H9 (cell line): Measurements from ENCODE around the gene IBA57. TPM values are rescaled to one million over a fixed set of nuclear protein-coding genes. Genes with fewer than 3 reads are reported as not detected.
A peak's percentile ranks its signal among the peaks of the same experiment; 100 is the strongest.

Experiments used
- DNase-seq: peaks from one replicate; pipeline ENCODE4 v3.0.0-alpha.2; 2017
- H2AFZ ChIP-seq: one replicate; pipeline ENCODE4 v1.6.1; 2013; ENCODE audit warnings: mild to moderate bottlenecking, low read length, control low read depth, moderate library complexity
- H2AK5ac ChIP-seq: 2 replicates; pipeline ENCODE4 v1.6.1; 2013; ENCODE audit warnings: low read length, control low read depth, mixed read lengths; ENCODE audit not compliant: insufficient read length
- H2BK120ac ChIP-seq: one replicate; pipeline ENCODE4 v1.6.1; 2013; ENCODE audit warnings: low read depth, mild to moderate bottlenecking, low read length, control low read depth, inconsistent platforms; ENCODE audit not compliant: poor library complexity, severe bottlenecking
- H2BK12ac ChIP-seq: 2 replicates; pipeline ENCODE4 v1.6.1; 2013; ENCODE audit warnings: low read length, control low read depth, mixed read lengths, low read depth; ENCODE audit not compliant: insufficient read length
- H2BK15ac ChIP-seq: 2 replicates; pipeline ENCODE4 v1.6.1; 2013; ENCODE audit warnings: low read depth, low read length, control low read depth
- H2BK20ac ChIP-seq: one replicate; pipeline ENCODE4 v1.6.1; 2013; ENCODE audit warnings: low read depth, mild to moderate bottlenecking, low read length, control low read depth, inconsistent platforms; ENCODE audit not compliant: poor library complexity, severe bottlenecking
- H2BK5ac ChIP-seq: 2 replicates; pipeline ENCODE4 v1.6.1; 2013; ENCODE audit warnings: low read length, control low read depth, mixed read lengths; ENCODE audit not compliant: insufficient read length
- H3K14ac ChIP-seq: 2 replicates; pipeline ENCODE4 v1.6.1; 2013; ENCODE audit warnings: low read length, control low read depth; ENCODE audit not compliant: insufficient read depth
- H3K18ac ChIP-seq: 2 replicates; pipeline ENCODE4 v1.6.1; 2013; ENCODE audit warnings: low read depth, mild to moderate bottlenecking, mixed read lengths, low read length, control low read depth; ENCODE audit not compliant: insufficient read length
- H3K23ac ChIP-seq: 2 replicates; pipeline ENCODE4 v1.6.1; 2013; ENCODE audit warnings: low read length, control low read depth, mixed read lengths, low read depth; ENCODE audit not compliant: insufficient read length
- H3K23me2 ChIP-seq: 2 replicates; pipeline ENCODE4 v1.6.1; 2013; ENCODE audit warnings: low read depth, mild to moderate bottlenecking, mixed read lengths, low read length, control low read depth; ENCODE audit not compliant: insufficient read length, poor library complexity, severe bottlenecking
- H3K27ac ChIP-seq: 2 replicates; pipeline ENCODE4 v1.5.1; 2013; ENCODE audit warnings: low read length, control low read depth, mixed read lengths, low read depth; ENCODE audit not compliant: insufficient read length
- H3K27me3 ChIP-seq: 2 replicates; pipeline ENCODE4 v1.6.1; 2013; ENCODE audit warnings: low read length, control low read depth, inconsistent platforms; ENCODE audit not compliant: insufficient read depth
- H3K4ac ChIP-seq: 2 replicates; pipeline ENCODE4 v1.6.1; 2013; ENCODE audit warnings: low read depth, mild to moderate bottlenecking, control low read depth, inconsistent platforms, low read length, moderate library complexity
- H3K4me1 ChIP-seq: 2 replicates; pipeline ENCODE4 v1.6.1; 2013; ENCODE audit warnings: low read length, control low read depth, inconsistent platforms; ENCODE audit not compliant: insufficient read depth
- H3K4me2 ChIP-seq: 2 replicates; pipeline ENCODE4 v1.6.1; 2013; ENCODE audit warnings: low read length, control low read depth, mixed read lengths; ENCODE audit not compliant: insufficient read length, insufficient read depth
- H3K56ac ChIP-seq: 2 replicates; pipeline ENCODE4 v1.6.1; 2013; ENCODE audit warnings: low read depth, mild to moderate bottlenecking, mixed read lengths, low read length, control low read depth; ENCODE audit not compliant: insufficient read length
- H3K79me1 ChIP-seq: 2 replicates; pipeline ENCODE4 v1.6.1; 2013; ENCODE audit warnings: low read depth, mild to moderate bottlenecking, moderate library complexity, low read length, control low read depth, inconsistent platforms; ENCODE audit not compliant: insufficient read depth, poor library complexity, severe bottlenecking
- H3K79me2 ChIP-seq: 2 replicates; pipeline ENCODE4 v1.6.1; 2013; ENCODE audit warnings: low read length, control low read depth, inconsistent platforms; ENCODE audit not compliant: insufficient read depth
- H3K9ac ChIP-seq: 2 replicates; pipeline ENCODE4 v1.6.1; 2013; ENCODE audit warnings: low read length, control low read depth, mixed read lengths; ENCODE audit not compliant: insufficient read length; ENCODE audit errors: extremely low read depth
- H3K9me3 ChIP-seq: one replicate; pipeline ENCODE4 v1.6.1; 2013; ENCODE audit warnings: low read depth, low read length, inconsistent platforms; ENCODE audit not compliant: control insufficient read depth
- H3T11ph ChIP-seq: one replicate; pipeline ENCODE4 v1.6.1; 2013; ENCODE audit warnings: mild to moderate bottlenecking, low read length, control low read depth, inconsistent platforms
- H4K20me1 ChIP-seq: one replicate; pipeline ENCODE4 v1.6.1; 2013; ENCODE audit not compliant: control insufficient read depth, insufficient read length, insufficient read depth
- H4K5ac ChIP-seq: 2 replicates; pipeline ENCODE4 v1.6.1; 2013; ENCODE audit warnings: low read depth, mild to moderate bottlenecking, mixed read lengths, low read length, control low read depth; ENCODE audit not compliant: insufficient read length
- H4K8ac ChIP-seq: replicated peaks from 2 replicates; pipeline ENCODE4 v1.6.1; 2013; ENCODE audit warnings: low read length, control low read depth, mixed read lengths, low read depth; ENCODE audit not compliant: insufficient read length
- H4K91ac ChIP-seq: 2 replicates; pipeline ENCODE4 v1.6.1; 2013; ENCODE audit warnings: low read depth, mild to moderate bottlenecking, moderate library complexity, mixed read lengths, low read length, control low read depth; ENCODE audit not compliant: insufficient read length
- H3K27ac Mint-ChIP-seq, 3 experiments: 2 replicates in 2 of 3; 3 replicates in 1 of 3; pipeline ENCODE4 v1.8.0; 2020 to 2021; ENCODE audit warnings: mixed read lengths in 3 of 3, mild to moderate bottlenecking in 1 of 3, moderate library complexity in 1 of 3
- H3K27me3 Mint-ChIP-seq: 2 replicates; pipeline ENCODE4 v1.8.0; 2021; ENCODE audit warnings: low read depth, mild to moderate bottlenecking, moderate library complexity, mixed read lengths
- H3K36me3 Mint-ChIP-seq, 3 experiments: 2 replicates in 2 of 3; 3 replicates in 1 of 3; pipeline ENCODE4 v1.8.0; 2020 to 2021; ENCODE audit warnings: low read depth in 3 of 3, mixed read lengths in 3 of 3; ENCODE audit not compliant: insufficient read depth in 1 of 3
- H3K4me1 Mint-ChIP-seq, 2 experiments: 2 replicates each; pipeline ENCODE4 v1.8.0; 2020; ENCODE audit warnings: mixed read lengths in 2 of 2
- H3K4me3 Mint-ChIP-seq, 2 experiments: 2 replicates in 1 of 2; 3 replicates in 1 of 2; pipeline ENCODE4 v1.8.0; 2020 to 2021; ENCODE audit warnings: mild to moderate bottlenecking in 2 of 2, mixed read lengths in 2 of 2, moderate library complexity in 1 of 2
- H3K9me3 Mint-ChIP-seq, 2 experiments: 2 replicates in 1 of 2; 3 replicates in 1 of 2; pipeline ENCODE4 v1.8.0; 2020; ENCODE audit warnings: mild to moderate bottlenecking in 2 of 2, mixed read lengths in 2 of 2, moderate library complexity in 1 of 2
- CTCF ChIP-seq: fragments of 200-600 bp; sonication (generic); conservative IDR thresholded peaks from 3 replicates; pipeline ENCODE4 v1.8.0; 2021; ENCODE audit warnings: antibody characterized with exemption, mild to moderate bottlenecking
- WGBS: extraction: QIAGEN DNeasy Blood & Tissue Kit; methylation state at CpG from one replicate; pipeline ENCODE4 v1.1.7; 2013; ENCODE audit warnings: missing lambda C conversion rate, low lambda C conversion rate, mixed read lengths; ENCODE audit not compliant: insufficient read length; ENCODE audit errors: extremely low coverage; 5-methylcytosine and 5-hydroxymethylcytosine counted together
- total RNA-seq: library from RNA; stranded (reverse); gene quantifications from 2 replicates; pipeline ENCODE4 v1.2.1, GENCODE V29; 2021

Gene IBA57
- total RNA-seq, 1 experiment from 2014 or later: 12.6 TPM

- Mint-ChIP-seq H3K9me3 (no peaks in the 10 kb centered on the region), H3K27me3 (peaks cover 46% of the 10 kb centered on the region), H3K4me1 (peaks cover 4 to 15% of the 10 kb centered on the region in 2 experiments), H3K27ac (peak overlapping the region; percentile 90 to 96 (median 93); a peak in 6 of 7 replicates), H3K36me3 (no peaks in the 10 kb centered on the region; a peak in 1 of 7 replicates), H3K4me3 (peak overlapping the region; percentile 81 to 91)
- Histone ChIP-seq H3K14ac (no peak overlapping the region), H2BK20ac (no peak overlapping the region), H2BK15ac (no peak overlapping the region), H3K18ac (peak overlapping the region; percentile 49), H3K79me2 (peaks cover 15% of the 10 kb centered on the region; the same call in 1 of the 2 replicates), H3K4me1 (no peaks in the 10 kb centered on the region), H3K56ac (no peak overlapping the region), H3K23ac (no peak overlapping the region), H3K4ac (no peak overlapping the region), H2BK120ac (no peak overlapping the region), H3K27me3 (peaks cover 3% of the 10 kb centered on the region; the same call in 1 of the 2 replicates), H2BK12ac (no peak overlapping the region), H4K20me1 (peaks cover 2% of the 10 kb centered on the region), H4K5ac (no peak overlapping the region), H2BK5ac (no peak overlapping the region), H3K9ac (peak overlapping the region; percentile 16), H4K91ac (no peak overlapping the region), H3K9me3 (no peaks in the 10 kb centered on the region), H3T11ph (no peak overlapping the region), H4K8ac (no peak overlapping the region), H3K4me2 (peak overlapping the region; percentile 73), H3K23me2 (peaks cover 11% of the 10 kb centered on the region), H2AK5ac (no peak overlapping the region), H2AFZ (peak overlapping the region; percentile 50), H3K79me1 (peaks cover 8% of the 10 kb centered on the region), H3K27ac (no peak overlapping the region)
- WGBS: no CpG with 5 or more reads among the region's 30 CpGs
- TF ChIP-seq CTCF: no peak
- no peak for DNase-seq
Measured at GRCh38 chr1:228139406-228139930, 26.1 kb upstream of the IBA57 start.
